Upper lobe of right lung (tissue), 1 donor: ENCODE measurements around the gene THRAP3. TPM values are rescaled to one million over a fixed set of nuclear protein-coding genes. Genes with fewer than 3 reads are reported as not detected.

Experiments used
- ATAC-seq: fragments of 200-7000 bp; cut with Tn5 transposase; one replicate; pipeline ENCODE4 v1.9.1; 2020; ENCODE audit warnings: mild to moderate bottlenecking, moderate library complexity
- DNase-seq: peaks from one replicate; pipeline ENCODE4 v3.0.0-alpha.2; 2020
- H3K27ac ChIP-seq: fragments of 200-600 bp; one replicate; pipeline ENCODE4 v1.8.0; 2022
- H3K27me3 ChIP-seq: fragments of 200-600 bp; one replicate; pipeline ENCODE4 v1.8.0; 2022; ENCODE audit warnings: mild to moderate bottlenecking
- H3K36me3 ChIP-seq: fragments of 200-600 bp; one replicate; pipeline ENCODE4 v1.8.0; 2022
- H3K4me1 ChIP-seq: fragments of 200-600 bp; one replicate; pipeline ENCODE4 v1.8.0; 2022
- H3K4me3 ChIP-seq: fragments of 200-600 bp; one replicate; pipeline ENCODE4 v1.8.0; 2022; ENCODE audit warnings: mild to moderate bottlenecking
- H3K9me3 ChIP-seq: fragments of 200-600 bp; one replicate; pipeline ENCODE4 v1.8.0; 2022
- CTCF ChIP-seq: fragments of 200-600 bp; IDR thresholded peaks from one replicate; pipeline ENCODE4 v1.8.0; 2022; ENCODE audit warnings: antibody characterized with exemption
- intact Hi-C: fragments of 100-400 bp; cut with DNase I; formaldehyde crosslinking; loops from one replicate; pipeline ENCODE4 v1.11.0; 2022
- total RNA-seq: library from RNA; stranded (reverse); fragmentation: NEBNext Ultra II Directional; extraction: Animal tissue kit (Norgen Biotek cat#: 25700); gene quantifications from one replicate; pipeline ENCODE4 v1.2.1, GENCODE V29; 2021
- donor health status: DM: no; HTN: yes; CAD: no; lungs with severe emphysema.

THRAP3 gene
- total RNA-seq, 1 donor from 2014 or later, result 88.6 TPM

GRCh38 chr1:36303244-36303643, 79.0 kb downstream of the THRAP3 start:
- intact Hi-C loops, result no loop called here
- Histone ChIP-seq H3K27me3 (no peaks in the 10 kb centered on the region), H3K4me3 (no peak overlapping the region), H3K27ac (no peak overlapping the region), H3K36me3 (peaks cover 63% of the 10 kb centered on the region), H3K9me3 (no peaks in the 10 kb centered on the region), H3K4me1 (peaks cover 21% of the 10 kb centered on the region)
- ATAC-seq (no peak), DNase-seq (no peak)
- TF ChIP-seq CTCF, result no peak

- TF ChIP-seq CTCF, result no peak
- H3K36me3 ChIP-seq, result peaks cover 58% of the 10 kb centered on the region
- no peak overlapping the region for H3K4me3 ChIP-seq
- peaks cover 21% of the 10 kb centered on the region for H3K4me1 ChIP-seq
- no peak for ATAC-seq
- intact Hi-C loops, result no loop called here
- DNase-seq, result peak; percentile 61
- H3K27me3 ChIP-seq, result no peaks in the 10 kb centered on the region
- no peak overlapping the region for H3K27ac ChIP-seq
- H3K9me3 ChIP-seq, result no peaks in the 10 kb centered on the region
These were observed 79.6 kb downstream of the THRAP3 start for GRCh38 chr1:36303650-36304360.

DNA sequence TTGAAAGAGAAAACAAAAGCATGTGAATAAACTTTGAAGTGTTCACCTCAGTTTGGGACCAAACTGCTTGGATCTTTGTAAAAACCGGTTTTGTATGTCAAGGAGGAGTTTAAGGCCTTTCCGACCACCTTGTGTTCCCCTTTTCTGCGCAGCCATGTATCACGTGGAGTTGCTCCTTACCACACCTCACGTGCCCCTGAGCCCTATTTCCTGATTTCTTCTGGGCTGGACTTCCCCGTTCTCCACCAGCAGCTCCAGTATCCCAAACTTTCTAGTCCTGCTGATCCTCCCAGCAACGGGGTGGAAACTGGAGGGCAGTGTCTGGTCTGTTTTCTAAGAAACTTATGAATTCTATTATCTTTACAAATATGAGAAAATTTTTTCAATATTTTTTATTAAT, 80.3 kb downstream of the THRAP3 start:
- peaks cover 21% of the 10 kb centered on the region for H3K4me1 ChIP-seq
- no peak for ATAC-seq
- no peaks in the 10 kb centered on the region for H3K27me3 ChIP-seq
- H3K4me3 ChIP-seq, result no peak overlapping the region
- peak; percentile 64 for DNase-seq
- no peak overlapping the region for H3K27ac ChIP-seq
- no peak for TF ChIP-seq CTCF
- intact Hi-C loops, result no loop called here
- peaks cover 53% of the 10 kb centered on the region for H3K36me3 ChIP-seq
- H3K9me3 ChIP-seq, result no peaks in the 10 kb centered on the region

DNA sequence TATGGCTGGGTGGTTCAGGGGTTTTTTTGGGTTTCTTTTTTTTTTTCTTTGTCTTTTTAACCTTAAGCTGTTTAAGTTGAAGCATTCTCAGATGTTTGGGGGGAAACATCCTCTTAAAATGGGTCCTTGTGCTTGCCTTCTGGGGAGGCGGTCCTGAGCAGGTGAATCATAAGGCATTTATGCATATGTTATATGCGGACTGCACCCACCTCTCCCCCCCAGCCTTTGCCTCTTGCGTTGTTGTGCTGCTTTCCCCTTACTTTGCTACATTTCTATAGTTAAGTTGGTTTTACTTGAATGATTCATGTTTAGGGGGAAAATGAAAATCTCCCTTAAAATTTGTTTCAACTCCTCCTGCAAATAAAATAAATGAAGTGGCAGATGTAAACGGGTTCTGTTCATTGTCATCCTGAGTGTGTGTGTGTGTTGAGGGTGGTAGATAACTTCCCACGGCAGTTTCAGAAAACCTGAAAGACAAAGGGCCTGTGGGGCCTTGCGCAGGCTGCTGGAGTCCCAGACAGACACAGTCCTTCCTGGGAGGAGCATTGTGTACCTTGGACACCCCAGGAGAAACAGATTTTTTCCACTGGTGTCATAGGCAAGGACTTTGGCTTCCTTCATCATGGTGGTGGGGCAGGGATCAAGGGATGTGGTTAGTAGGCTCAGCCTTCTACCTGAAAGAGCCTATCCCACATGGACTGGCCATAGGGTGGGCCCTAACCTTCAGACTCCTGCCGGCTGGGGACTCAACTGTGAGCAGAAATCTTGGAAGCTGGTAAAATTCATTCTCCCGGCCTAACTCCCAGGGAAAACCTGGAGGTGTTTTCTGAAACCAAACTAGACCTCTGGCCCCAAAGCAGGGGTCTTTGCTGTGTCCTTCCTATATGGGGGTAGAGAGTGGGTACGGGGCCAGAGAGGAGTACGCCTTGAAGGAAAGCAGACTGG, 81.0 kb downstream of the THRAP3 start:
- TF ChIP-seq CTCF, result no peak
- H3K9me3 ChIP-seq, result no peaks in the 10 kb centered on the region
- peaks cover 46% of the 10 kb centered on the region for H3K36me3 ChIP-seq
- H3K27me3 ChIP-seq, result no peaks in the 10 kb centered on the region
- H3K4me3 ChIP-seq, result peak overlapping the region; percentile 70
- peaks cover 21% of the 10 kb centered on the region for H3K4me1 ChIP-seq
- DNase-seq (peak; percentile 51), ATAC-seq (no peak)
- peak overlapping the region; percentile 80 for H3K27ac ChIP-seq
- intact Hi-C loops, result no loop called here

GRCh38 chr1:36305915-36306209, 81.6 kb downstream of the THRAP3 start:
- DNase-seq (no peak), ATAC-seq (peak; percentile 20)
- no peak for TF ChIP-seq CTCF
- Histone ChIP-seq H3K36me3 (peaks cover 39% of the 10 kb centered on the region), H3K9me3 (no peaks in the 10 kb centered on the region), H3K4me3 (peak overlapping the region; percentile 70), H3K27me3 (no peaks in the 10 kb centered on the region), H3K27ac (peak overlapping the region; percentile 80), H3K4me1 (peaks cover 17% of the 10 kb centered on the region)
- intact Hi-C loops, result no loop called here
